ENCODE results near the gene CAMKMT. TPM values are rescaled to one million over a fixed set of nuclear protein-coding genes. Genes with fewer than 3 reads are reported as not detected.

CAMKMT gene
- total RNA-seq, 2 donors from 2014 or later, result 10.7 to 11.6 TPM

DNA sequence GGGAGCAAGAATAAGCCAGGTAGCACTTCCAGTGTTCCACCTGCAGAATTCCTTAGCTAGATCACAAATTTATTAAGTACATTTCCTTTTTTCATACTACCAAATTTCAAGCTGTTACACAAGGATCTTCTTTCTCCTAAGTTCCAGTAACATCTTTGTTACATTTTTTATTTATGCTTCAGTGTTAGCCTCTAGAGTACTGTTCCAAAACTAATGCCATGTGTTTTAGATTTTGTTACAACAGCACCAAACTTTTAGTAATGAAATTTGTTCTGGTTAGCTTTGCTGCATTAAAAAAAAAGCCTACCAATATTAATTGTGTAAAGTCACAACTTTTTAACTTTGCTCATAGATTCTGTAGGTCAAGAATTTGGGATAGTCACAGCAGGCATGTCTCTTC lies 161.1 kb downstream of the CAMKMT start:
- DNase-seq, result no peak
- no peaks in the 10 kb centered on the region for H3K9me3 ChIP-seq
- no peaks in the 10 kb centered on the region for H3K36me3 ChIP-seq
- H3K4me1 ChIP-seq, result no peaks in the 10 kb centered on the region
- no peaks in the 10 kb centered on the region for H3K27me3 ChIP-seq
- H3K9ac ChIP-seq (ENCODE audit: low read depth in 2 of 2, low read length in 2 of 2), result no peak overlapping the region
- intact Hi-C loops (cut with DNase I), result no loop called here
- TF ChIP-seq, protein P1, sequence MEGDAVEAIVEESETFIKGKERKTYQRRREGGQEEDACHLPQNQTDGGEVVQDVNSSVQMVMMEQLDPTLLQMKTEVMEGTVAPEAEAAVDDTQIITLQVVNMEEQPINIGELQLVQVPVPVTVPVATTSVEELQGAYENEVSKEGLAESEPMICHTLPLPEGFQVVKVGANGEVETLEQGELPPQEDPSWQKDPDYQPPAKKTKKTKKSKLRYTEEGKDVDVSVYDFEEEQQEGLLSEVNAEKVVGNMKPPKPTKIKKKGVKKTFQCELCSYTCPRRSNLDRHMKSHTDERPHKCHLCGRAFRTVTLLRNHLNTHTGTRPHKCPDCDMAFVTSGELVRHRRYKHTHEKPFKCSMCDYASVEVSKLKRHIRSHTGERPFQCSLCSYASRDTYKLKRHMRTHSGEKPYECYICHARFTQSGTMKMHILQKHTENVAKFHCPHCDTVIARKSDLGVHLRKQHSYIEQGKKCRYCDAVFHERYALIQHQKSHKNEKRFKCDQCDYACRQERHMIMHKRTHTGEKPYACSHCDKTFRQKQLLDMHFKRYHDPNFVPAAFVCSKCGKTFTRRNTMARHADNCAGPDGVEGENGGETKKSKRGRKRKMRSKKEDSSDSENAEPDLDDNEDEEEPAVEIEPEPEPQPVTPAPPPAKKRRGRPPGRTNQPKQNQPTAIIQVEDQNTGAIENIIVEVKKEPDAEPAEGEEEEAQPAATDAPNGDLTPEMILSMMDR (IDR thresholded peaks at IDR 0.05), result no peak
- no peak overlapping the region for H3K4me3 ChIP-seq
- no peak overlapping the region for H3K27ac ChIP-seq

DNA sequence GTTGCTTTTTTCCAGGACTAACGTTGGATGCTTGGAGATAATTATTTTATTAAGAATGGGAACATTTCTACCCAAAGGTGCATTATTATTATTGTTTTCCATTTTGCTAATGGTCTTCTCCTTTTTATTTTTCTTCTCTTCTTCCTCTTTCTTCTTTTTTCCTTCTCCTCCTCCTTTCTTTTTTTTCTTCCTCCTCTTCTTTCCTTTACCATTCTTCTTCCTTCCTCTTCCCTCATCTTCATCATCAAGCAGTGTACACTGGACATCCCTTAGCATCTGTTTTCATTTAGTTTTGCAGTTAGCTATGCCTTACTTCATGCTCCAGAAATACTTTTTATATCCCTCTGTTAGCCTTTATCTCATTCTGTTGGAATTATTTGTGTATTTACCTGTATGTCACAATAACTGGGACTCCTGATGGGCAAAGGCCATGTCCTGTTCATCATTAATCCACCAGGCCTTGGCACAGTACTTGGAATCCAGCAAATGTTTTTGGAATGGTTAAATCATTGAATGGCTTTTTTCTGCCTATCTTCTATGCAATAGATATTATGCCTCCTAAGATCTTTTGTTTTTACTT lies 162.7 kb downstream of the CAMKMT start:
- Histone ChIP-seq H3K4me1 (no peaks in the 10 kb centered on the region), H3K36me3 (no peaks in the 10 kb centered on the region), H3K4me3 (no peak overlapping the region), H3K27ac (no peak overlapping the region), H3K9me3 (no peaks in the 10 kb centered on the region), H3K27me3 (no peaks in the 10 kb centered on the region), H3K9ac (ENCODE audit: low read depth in 2 of 2, low read length in 2 of 2) (no peak overlapping the region)
- intact Hi-C loops (cut with DNase I), result no loop called here
- TF ChIP-seq, protein P1 (IDR thresholded peaks at IDR 0.05), result no peak
- DNase-seq, result no peak

DNA sequence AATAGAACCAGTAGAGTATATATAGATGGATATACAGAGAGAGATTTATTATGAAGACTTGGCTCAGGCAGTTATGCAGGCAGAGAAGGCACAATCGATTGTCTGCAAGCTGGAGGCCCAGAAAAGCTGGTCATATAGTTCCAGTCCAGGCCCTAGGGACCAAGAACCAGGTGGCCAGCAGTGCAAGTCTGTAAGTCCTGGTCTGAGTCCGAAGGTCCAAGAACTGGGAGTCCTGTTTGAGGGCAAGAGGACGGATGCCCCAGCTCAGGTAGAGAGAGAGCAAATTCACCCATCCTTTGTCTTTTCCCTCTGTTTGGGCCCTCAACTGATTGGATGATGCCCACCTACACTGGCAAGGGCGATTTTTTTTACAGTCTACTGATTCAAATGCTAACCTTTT lies 164.6 kb downstream of the CAMKMT start:
- no peak for DNase-seq
- no peaks in the 10 kb centered on the region for H3K36me3 ChIP-seq
- H3K4me1 ChIP-seq, result no peaks in the 10 kb centered on the region
- no peaks in the 10 kb centered on the region for H3K27me3 ChIP-seq
- no peak overlapping the region for H3K4me3 ChIP-seq
- no peaks in the 10 kb centered on the region for H3K9me3 ChIP-seq
- TF ChIP-seq, protein P1 (IDR thresholded peaks at IDR 0.05), result no peak
- no peak overlapping the region for H3K9ac ChIP-seq (ENCODE audit: low read depth in 2 of 2, low read length in 2 of 2)
- no peak overlapping the region for H3K27ac ChIP-seq
- intact Hi-C loops (cut with DNase I), result no loop called here

DNA sequence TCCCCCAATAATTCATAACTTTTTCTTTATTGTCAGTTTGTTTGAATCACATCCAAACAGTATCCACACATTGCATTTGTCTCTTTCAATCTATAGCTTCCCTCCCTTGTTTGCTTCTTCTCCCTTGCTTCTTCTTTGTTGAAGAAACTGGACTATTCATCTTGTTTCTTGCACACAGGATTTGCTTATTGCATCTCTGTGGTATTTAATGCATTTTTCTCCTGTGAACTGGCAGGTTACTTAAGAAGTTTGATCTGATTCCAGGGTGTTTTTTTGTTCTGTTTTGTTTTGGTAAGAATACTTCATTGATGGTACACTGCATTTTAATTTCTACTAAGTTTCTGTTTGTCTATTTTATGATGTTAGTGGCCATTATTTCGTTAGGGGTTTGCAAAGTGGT lies 166.8 kb downstream of the CAMKMT start:
- Histone ChIP-seq H3K4me3 (no peak overlapping the region), H3K36me3 (no peaks in the 10 kb centered on the region), H3K27me3 (no peaks in the 10 kb centered on the region), H3K27ac (no peak overlapping the region), H3K9ac (ENCODE audit: low read depth in 2 of 2, low read length in 2 of 2) (no peak overlapping the region), H3K9me3 (no peaks in the 10 kb centered on the region), H3K4me1 (no peaks in the 10 kb centered on the region)
- intact Hi-C loops (cut with DNase I), result no loop called here
- DNase-seq, result no peak
- TF ChIP-seq, protein P1 (IDR thresholded peaks at IDR 0.05), result no peak

DNA sequence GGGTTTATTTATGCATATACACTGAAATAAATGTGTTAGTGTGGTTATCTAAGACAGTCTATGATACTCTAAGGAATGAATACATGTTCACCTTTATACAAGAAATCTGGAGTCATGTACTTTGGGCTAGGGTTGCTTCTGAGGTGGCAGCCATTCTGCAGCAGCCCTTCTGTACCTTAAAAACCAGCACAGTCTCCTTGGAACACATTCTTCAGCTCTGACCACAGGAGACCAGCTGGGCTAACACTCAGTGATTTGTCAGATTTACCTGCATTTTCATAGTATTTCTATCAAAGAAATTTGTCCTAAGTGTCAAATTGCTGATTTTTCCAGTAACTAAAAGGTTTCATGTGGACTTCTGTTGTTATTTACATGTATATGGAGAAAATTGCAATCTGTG lies 167.7 kb downstream of the CAMKMT start:
- Histone ChIP-seq H3K9ac (ENCODE audit: low read depth in 2 of 2, low read length in 2 of 2) (no peak overlapping the region), H3K27me3 (no peaks in the 10 kb centered on the region), H3K36me3 (no peaks in the 10 kb centered on the region), H3K27ac (no peak overlapping the region), H3K4me3 (no peak overlapping the region), H3K9me3 (no peaks in the 10 kb centered on the region), H3K4me1 (no peaks in the 10 kb centered on the region)
- no peak for DNase-seq
- TF ChIP-seq, protein P1 (IDR thresholded peaks at IDR 0.05), result no peak
- intact Hi-C loops (cut with DNase I), result no loop called here

All from colonic mucosa (tissue), 4 donors.